ENCODE results near the gene PPFIA2. TPM values are rescaled to one million over a fixed set of nuclear protein-coding genes. Genes with fewer than 3 reads are reported as not detected.
"Not testable (repeated sequence)": the region's sequence is repeated elsewhere in the genome, so short reads cannot be mapped to it uniquely, and the experiment has no call there.

PPFIA2 gene
- total RNA-seq, 2 donors from 2014 or later, result not detected

DNA sequence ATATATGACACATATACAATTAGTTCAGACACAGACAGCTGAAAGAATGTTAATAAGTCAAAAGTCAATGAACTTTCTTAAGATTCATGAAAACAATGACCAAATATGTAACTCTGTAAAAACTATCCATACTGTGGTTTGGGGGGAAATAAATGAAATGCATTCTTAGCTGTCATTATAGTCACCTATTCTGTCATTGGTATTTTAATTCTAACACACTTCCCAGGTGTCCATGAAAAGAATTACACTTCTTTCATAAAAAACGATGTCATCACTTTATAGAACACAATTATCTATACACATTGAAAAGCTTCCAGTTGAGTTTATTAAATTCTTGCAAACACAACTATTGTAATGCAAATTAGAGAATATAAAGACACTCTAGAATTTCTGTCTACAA, 35.8 kb downstream of the PPFIA2 start:
- no peak for DNase-seq
- Mint-ChIP-seq H3K27me3 (ENCODE audit: low read depth) (no peaks in the 10 kb centered on the region), H3K27ac (no peak overlapping the region), H3K9me3 (no peaks in the 10 kb centered on the region), H3K4me3 (no peak overlapping the region), H3K4me1 (ENCODE audit: low read depth) (no peaks in the 10 kb centered on the region), H3K36me3 (ENCODE audit: insufficient read depth in 2 of 2) (no peaks in the 10 kb centered on the region)
- ATAC-seq (replicated peaks in 1 of 2), result no peak

DNA sequence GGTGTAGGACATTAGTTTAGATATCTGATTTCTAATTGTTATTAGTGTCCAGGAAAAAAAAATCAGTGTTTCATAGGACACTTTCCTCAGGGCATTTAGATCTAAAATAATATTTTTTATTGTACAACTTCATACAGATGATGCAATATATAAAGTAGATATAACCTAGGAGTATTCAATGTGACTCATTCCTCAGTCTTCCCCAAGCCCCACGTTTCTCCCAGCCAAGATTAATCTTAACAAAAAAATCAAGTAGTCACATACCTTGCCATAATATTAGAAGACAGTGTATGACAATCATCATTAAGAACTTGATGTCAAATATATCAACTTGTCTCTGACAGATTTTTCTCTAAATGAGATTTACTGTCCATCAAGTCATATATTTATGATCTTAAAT, 37.1 kb downstream of the PPFIA2 start:
- Mint-ChIP-seq H3K27ac (no peak overlapping the region), H3K9me3 (no peaks in the 10 kb centered on the region), H3K4me1 (ENCODE audit: low read depth) (no peaks in the 10 kb centered on the region), H3K36me3 (ENCODE audit: insufficient read depth in 2 of 2) (no peaks in the 10 kb centered on the region), H3K27me3 (ENCODE audit: low read depth) (no peaks in the 10 kb centered on the region), H3K4me3 (no peak overlapping the region)
- DNase-seq (no peak), ATAC-seq (replicated peaks in 1 of 2) (no peak)

DNA sequence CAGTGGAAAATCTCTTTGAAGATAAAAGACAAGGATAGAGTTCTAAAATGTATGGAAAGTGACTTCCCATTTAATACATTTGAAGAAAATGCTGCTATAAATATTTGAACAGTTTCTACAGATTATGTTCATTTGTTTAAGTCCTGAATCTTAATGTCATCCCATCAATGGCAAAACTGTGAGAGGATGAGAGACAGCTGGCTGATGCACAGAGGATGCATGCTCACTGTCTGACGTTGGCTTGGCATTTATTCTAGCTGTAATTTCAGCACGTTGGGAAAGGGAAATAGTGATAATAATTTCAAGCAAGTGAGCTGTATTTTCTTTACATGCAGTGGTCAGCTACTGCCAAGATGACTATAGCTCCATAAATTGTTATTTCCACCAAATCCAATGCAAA, 40.5 kb downstream of the PPFIA2 start:
- Mint-ChIP-seq H3K9me3 (no peaks in the 10 kb centered on the region), H3K27ac (no peak overlapping the region), H3K4me1 (ENCODE audit: low read depth) (no peaks in the 10 kb centered on the region), H3K36me3 (ENCODE audit: insufficient read depth in 2 of 2) (no peaks in the 10 kb centered on the region), H3K4me3 (no peak overlapping the region), H3K27me3 (ENCODE audit: low read depth) (no peaks in the 10 kb centered on the region)
- no peak for ATAC-seq (replicated peaks in 1 of 2)
- no peak for DNase-seq

DNA sequence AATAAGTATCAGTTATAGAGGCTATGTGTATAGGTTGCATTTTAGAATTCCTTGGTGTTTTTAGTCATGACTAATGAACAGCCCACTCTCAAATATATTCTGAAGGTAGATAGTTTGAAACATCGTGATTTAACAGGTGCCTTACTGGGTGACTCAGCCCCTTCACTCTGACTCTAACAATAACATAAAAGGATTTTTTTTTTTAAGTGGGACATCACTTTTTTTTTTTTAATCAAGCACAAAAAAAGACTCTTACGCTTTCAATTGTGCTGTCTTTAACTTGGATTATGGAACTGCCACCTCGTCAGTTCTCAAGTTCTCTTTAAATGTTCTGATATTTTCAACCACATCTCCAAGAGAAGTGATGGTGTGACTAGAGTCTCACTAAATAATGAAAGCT, 46.6 kb downstream of the PPFIA2 start:
- Mint-ChIP-seq H3K27me3 (ENCODE audit: low read depth) (no peaks in the 10 kb centered on the region), H3K4me3 (no peak overlapping the region), H3K9me3 (no peaks in the 10 kb centered on the region), H3K27ac (no peak overlapping the region), H3K4me1 (ENCODE audit: low read depth) (no peaks in the 10 kb centered on the region), H3K36me3 (ENCODE audit: insufficient read depth in 2 of 2) (no peaks in the 10 kb centered on the region)
- no peak for ATAC-seq (replicated peaks in 1 of 2)
- no peak for DNase-seq

DNA sequence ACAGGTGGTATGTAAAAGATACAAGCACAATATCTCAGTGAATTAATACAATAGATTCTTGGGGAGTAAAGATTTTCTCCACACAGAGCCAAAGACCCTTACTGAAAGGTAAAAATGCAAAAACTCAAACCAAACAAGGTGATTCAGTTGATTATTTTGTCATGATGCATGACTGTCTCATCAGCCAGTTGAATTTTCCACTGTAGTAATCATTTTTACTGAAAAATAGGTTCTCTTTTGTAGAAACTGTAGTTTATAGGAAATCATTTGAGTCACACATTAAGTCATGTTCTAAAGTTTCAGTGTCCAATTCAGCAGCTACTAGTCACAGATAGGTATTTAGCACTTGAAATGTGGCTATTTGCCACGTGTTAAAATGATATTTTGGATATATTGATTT, 53.6 kb downstream of the PPFIA2 start:
- DNase-seq, result no peak
- Mint-ChIP-seq H3K27me3 (ENCODE audit: low read depth) (peaks cover 10% of the 10 kb centered on the region), H3K27ac (no peak overlapping the region), H3K4me1 (ENCODE audit: low read depth) (no peaks in the 10 kb centered on the region), H3K4me3 (no peak overlapping the region), H3K9me3 (no peaks in the 10 kb centered on the region), H3K36me3 (ENCODE audit: insufficient read depth in 2 of 2) (no peaks in the 10 kb centered on the region)
- ATAC-seq (replicated peaks in 1 of 2), result peak in 1 of 2 donors; percentile 43

DNA sequence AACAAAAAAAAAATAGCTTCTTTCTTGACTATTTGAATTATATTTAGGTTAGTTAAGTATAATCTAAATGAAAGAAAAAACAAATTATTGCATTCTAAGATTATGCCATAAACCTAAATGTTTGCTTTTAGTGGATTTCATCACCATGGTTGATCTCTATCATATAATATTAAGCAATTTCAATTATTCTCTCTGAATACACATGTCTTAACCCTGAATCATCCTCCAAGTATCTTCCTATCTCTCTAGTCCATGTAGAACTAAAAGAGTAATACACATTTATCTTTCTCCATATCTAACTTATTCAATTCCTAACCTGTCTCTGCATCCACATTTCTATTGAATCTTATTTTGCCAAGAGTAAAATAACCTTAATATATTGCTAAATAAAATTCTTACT, 59.6 kb downstream of the PPFIA2 start:
- H3K36me3 Mint-ChIP-seq (ENCODE audit: insufficient read depth in 2 of 2), result no peaks in the 10 kb centered on the region
- no peak overlapping the region for H3K4me3 Mint-ChIP-seq
- H3K9me3 Mint-ChIP-seq, result no peaks in the 10 kb centered on the region
- no peak overlapping the region for H3K27ac Mint-ChIP-seq
- no peak for ATAC-seq (replicated peaks in 1 of 2)
- no peaks in the 10 kb centered on the region for H3K4me1 Mint-ChIP-seq (ENCODE audit: low read depth)
- H3K27me3 Mint-ChIP-seq (ENCODE audit: low read depth), result peaks cover 10% of the 10 kb centered on the region
- DNase-seq, result no peak

DNA sequence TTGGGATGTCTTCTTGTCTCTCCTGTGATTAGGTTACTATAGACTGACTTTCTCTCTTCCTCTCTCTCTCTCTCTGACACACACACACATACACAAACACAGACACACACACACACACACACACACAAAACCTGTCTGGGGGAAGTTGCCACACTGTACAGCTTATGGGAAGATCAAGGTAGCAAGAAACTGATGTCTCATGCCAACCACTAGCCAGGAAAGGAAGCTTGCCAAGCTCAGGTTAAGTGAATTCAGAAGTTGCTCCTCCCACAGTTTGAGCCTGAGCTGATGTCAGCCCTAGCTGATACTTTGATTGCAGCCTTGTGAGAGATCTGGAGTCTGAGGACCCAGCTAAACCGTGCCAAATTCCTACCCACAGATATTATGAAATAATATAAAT, 67.1 kb downstream of the PPFIA2 start:
- no peaks in the 10 kb centered on the region for H3K9me3 Mint-ChIP-seq
- H3K27me3 Mint-ChIP-seq (ENCODE audit: low read depth), result no peaks in the 10 kb centered on the region
- H3K4me1 Mint-ChIP-seq (ENCODE audit: low read depth), result no peaks in the 10 kb centered on the region
- H3K36me3 Mint-ChIP-seq (ENCODE audit: insufficient read depth in 2 of 2), result no peaks in the 10 kb centered on the region
- peak in 1 of 2 donors; percentile 53 for ATAC-seq (replicated peaks in 1 of 2)
- no peak overlapping the region for H3K27ac Mint-ChIP-seq
- H3K4me3 Mint-ChIP-seq, result no peak overlapping the region
- DNase-seq, result no peak

DNA sequence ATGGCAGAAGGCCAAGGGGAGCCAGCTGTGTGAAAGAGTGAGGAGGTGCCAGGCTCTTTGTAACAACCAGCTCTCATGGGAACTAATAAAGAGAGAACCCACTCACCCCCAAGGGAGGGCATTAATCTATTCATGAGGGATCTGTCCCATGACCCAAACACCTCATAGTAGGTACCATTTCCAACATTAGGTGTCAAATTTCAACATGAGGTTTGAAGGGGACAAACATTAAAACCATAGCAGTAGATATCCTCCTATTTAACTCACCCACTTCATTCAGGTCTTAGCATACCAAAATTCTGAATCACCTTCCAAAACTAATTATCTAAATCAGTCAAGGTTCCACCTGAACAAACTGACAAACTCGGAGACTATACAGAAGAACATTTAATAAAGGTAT, 75.3 kb downstream of the PPFIA2 start:
- DNase-seq, result no peak
- no peaks in the 10 kb centered on the region for H3K4me1 Mint-ChIP-seq (ENCODE audit: low read depth)
- H3K4me3 Mint-ChIP-seq, result no peak overlapping the region
- no peak for ATAC-seq (replicated peaks in 1 of 2)
- no peaks in the 10 kb centered on the region for H3K9me3 Mint-ChIP-seq
- H3K36me3 Mint-ChIP-seq (ENCODE audit: insufficient read depth in 2 of 2), result no peaks in the 10 kb centered on the region
- no peak overlapping the region for H3K27ac Mint-ChIP-seq
- H3K27me3 Mint-ChIP-seq (ENCODE audit: low read depth), result no peaks in the 10 kb centered on the region

DNA sequence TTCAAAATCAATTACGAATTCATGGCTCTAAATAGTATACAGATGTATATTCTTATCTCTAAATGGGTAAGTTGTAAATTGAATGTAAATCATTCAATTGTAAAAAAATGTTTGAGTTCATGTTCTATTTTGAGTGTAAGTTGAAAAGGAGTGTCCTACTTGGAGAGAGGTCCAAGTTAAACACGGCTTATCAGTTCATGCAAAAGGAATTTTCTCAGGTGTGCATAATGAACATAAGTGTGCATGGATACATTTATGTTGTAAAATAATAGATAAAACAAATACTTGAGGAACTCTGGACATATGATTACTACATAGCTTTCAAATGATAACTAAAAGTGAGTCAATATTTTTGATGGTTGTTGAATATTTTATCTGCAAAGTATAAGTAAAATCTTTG, 79.5 kb downstream of the PPFIA2 start:
- H3K4me1 Mint-ChIP-seq (ENCODE audit: low read depth), result no peaks in the 10 kb centered on the region
- no peaks in the 10 kb centered on the region for H3K9me3 Mint-ChIP-seq
- no peak overlapping the region for H3K4me3 Mint-ChIP-seq
- DNase-seq (no peak), ATAC-seq (replicated peaks in 1 of 2) (no peak)
- no peak overlapping the region for H3K27ac Mint-ChIP-seq
- no peaks in the 10 kb centered on the region for H3K36me3 Mint-ChIP-seq (ENCODE audit: insufficient read depth in 2 of 2)
- H3K27me3 Mint-ChIP-seq (ENCODE audit: low read depth), result no peaks in the 10 kb centered on the region

DNA sequence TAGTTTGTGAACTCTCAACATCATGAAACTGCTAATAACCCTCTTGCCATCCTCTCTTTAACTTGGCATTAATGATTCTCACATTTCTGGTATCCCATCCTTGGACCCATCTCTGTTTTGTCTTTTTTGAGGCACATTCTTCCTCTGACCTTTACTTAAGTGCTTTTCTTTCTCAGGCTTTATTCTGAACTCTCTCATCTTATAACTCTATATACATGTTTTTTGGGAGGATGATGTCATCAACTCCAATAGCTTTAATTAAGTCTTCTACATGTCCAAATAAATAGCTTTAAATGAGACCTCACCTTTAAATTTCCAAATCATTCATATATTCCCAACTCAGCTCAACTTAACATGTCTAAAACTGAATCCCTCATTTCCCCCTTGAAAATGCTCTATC, 88.4 kb downstream of the PPFIA2 start:
- H3K27ac Mint-ChIP-seq, result no peak overlapping the region
- ATAC-seq (replicated peaks in 1 of 2) (no peak), DNase-seq (no peak)
- H3K4me3 Mint-ChIP-seq, result no peak overlapping the region
- H3K36me3 Mint-ChIP-seq (ENCODE audit: insufficient read depth in 2 of 2), result no peaks in the 10 kb centered on the region
- peaks cover 7% of the 10 kb centered on the region for H3K27me3 Mint-ChIP-seq (ENCODE audit: low read depth)
- H3K9me3 Mint-ChIP-seq, result peaks cover 0 to 2% of the 10 kb centered on the region in 2 donors
- peaks cover 5% of the 10 kb centered on the region for H3K4me1 Mint-ChIP-seq (ENCODE audit: low read depth)

GRCh38 chr12:81668475-81668874, 90.7 kb downstream of the PPFIA2 start:
- H3K27me3 Mint-ChIP-seq (ENCODE audit: low read depth), result peaks cover 7% of the 10 kb centered on the region
- H3K4me1 Mint-ChIP-seq (ENCODE audit: low read depth), result peaks cover 5% of the 10 kb centered on the region
- H3K9me3 Mint-ChIP-seq, result peaks cover 0 to 2% of the 10 kb centered on the region in 2 donors
- H3K4me3 Mint-ChIP-seq, result no peak overlapping the region
- peak; percentile 99 to 100 for ATAC-seq (replicated peaks in 1 of 2)
- DNase-seq, result peak; percentile 23 to 37
- no peak overlapping the region for H3K27ac Mint-ChIP-seq
- no peaks in the 10 kb centered on the region for H3K36me3 Mint-ChIP-seq (ENCODE audit: insufficient read depth in 2 of 2)

DNA sequence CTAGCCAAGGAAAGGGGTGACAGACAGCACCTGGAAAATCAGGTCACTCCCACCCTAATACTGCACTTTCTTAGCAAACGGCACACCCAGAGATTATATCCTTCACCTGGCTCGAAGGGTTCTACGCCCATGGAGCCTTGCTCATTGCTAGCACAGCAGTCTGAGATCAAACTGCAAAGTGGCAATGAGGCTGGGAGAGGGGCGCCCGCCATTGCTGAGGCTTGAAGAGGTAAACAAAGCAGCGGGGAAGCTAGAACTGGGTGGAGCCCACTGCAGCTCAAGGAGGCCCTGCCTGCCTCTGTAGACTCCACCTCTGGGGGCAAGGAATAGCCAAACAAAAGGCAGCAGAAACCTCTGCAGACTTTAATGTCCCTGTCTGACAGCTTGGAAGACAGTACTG, 99.8 kb downstream of the PPFIA2 start:
- ATAC-seq (replicated peaks in 1 of 2); H3K36me3 Mint-ChIP-seq (ENCODE audit: insufficient read depth in 2 of 2); H3K27me3 Mint-ChIP-seq (ENCODE audit: low read depth); H3K9me3 Mint-ChIP-seq; H3K4me3 Mint-ChIP-seq; H3K27ac Mint-ChIP-seq; H3K4me1 Mint-ChIP-seq (ENCODE audit: low read depth); DNase-seq: not testable (repeated sequence)

DNA sequence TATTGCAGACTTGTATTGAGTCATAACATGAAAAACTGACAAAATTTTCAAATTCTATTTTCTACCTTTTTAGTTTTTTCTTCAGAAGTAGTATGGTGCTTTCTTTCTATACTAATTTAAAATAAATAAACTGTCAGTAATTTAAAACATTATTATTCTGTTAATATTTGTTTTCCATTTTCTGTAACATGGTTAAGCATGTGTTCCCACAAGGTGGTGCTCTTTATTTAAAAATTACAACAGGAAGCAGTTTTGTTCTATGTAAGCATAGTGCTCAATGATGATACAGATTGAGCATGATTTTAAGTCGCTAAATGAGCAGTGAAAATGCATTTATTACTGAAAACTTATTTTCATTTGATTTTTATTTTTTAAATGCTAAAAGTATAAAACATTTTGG, 114.6 kb downstream of the PPFIA2 start:
- Mint-ChIP-seq H3K4me3 (no peak overlapping the region), H3K27me3 (ENCODE audit: low read depth) (peaks cover 9% of the 10 kb centered on the region), H3K27ac (no peak overlapping the region), H3K4me1 (ENCODE audit: low read depth) (no peaks in the 10 kb centered on the region), H3K9me3 (no peaks in the 10 kb centered on the region), H3K36me3 (ENCODE audit: insufficient read depth in 2 of 2) (no peaks in the 10 kb centered on the region)
- no peak for DNase-seq
- ATAC-seq (replicated peaks in 1 of 2), result no peak

- H3K27me3 Mint-ChIP-seq (ENCODE audit: low read depth), result no peaks in the 10 kb centered on the region
- no peak for DNase-seq
- H3K27ac Mint-ChIP-seq, result peak overlapping the region; percentile 2
- ATAC-seq (replicated peaks in 1 of 2), result no peak
- no peak overlapping the region for H3K4me3 Mint-ChIP-seq
- no peaks in the 10 kb centered on the region for H3K36me3 Mint-ChIP-seq (ENCODE audit: insufficient read depth in 2 of 2)
- no peaks in the 10 kb centered on the region for H3K9me3 Mint-ChIP-seq
- no peaks in the 10 kb centered on the region for H3K4me1 Mint-ChIP-seq (ENCODE audit: low read depth)
Observed at GRCh38 chr12:81639196-81639595, 120.0 kb downstream of the PPFIA2 start.

- Mint-ChIP-seq H3K27ac (no peak overlapping the region), H3K27me3 (ENCODE audit: low read depth) (no peaks in the 10 kb centered on the region), H3K4me1 (ENCODE audit: low read depth) (no peaks in the 10 kb centered on the region), H3K36me3 (ENCODE audit: insufficient read depth in 2 of 2) (no peaks in the 10 kb centered on the region), H3K9me3 (no peaks in the 10 kb centered on the region), H3K4me3 (no peak overlapping the region)
- ATAC-seq (replicated peaks in 1 of 2), result no peak
- DNase-seq, result no peak
Observed at GRCh38 chr12:81633127-81633526, 126.0 kb downstream of the PPFIA2 start.
